Measurements from ENCODE around the gene DNAJC28.

DNAJC28 gene

GRCh38 chr21:33488936-33489335 lies 2.6 kb downstream of the DNAJC28 start:
- WGBS (ENCODE audit: insufficient coverage), result no CpG with 5 or more reads among the region's 4 CpGs
- H3K27me3 ChIP-seq (replicated peaks in 2 of 5; ENCODE audit: control insufficient read depth in 4 of 5, insufficient read depth in 5 of 5, low read length in 4 of 5), result no peaks in the 10 kb centered on the region
- H3K27ac ChIP-seq (ENCODE audit: insufficient read depth in 1 of 2, low read depth in 1 of 2, low read length in 2 of 2, poor library complexity in 1 of 2, severe bottlenecking in 2 of 2), result no peak overlapping the region
- ChIA-PET POLR2A (interaction anchor here (0.5 to 1.0 kb wide), 2 partner anchors 8 to 419 kb away, joined by 3 to 4 read pairs; no protein-coding TSS in a partner anchor), CTCF (interaction anchor here (1.0 kb wide), 1 partner anchor 9 kb away, joined by 5 read pairs; the partner anchor contains the start of gene TMEM50B)
- no peaks in the 10 kb centered on the region for H3K36me3 ChIP-seq (ENCODE audit: control insufficient read depth in 4 of 4, insufficient read depth in 4 of 4, low read length in 3 of 4)
- no peak overlapping the region for H3K4me3 ChIP-seq (ENCODE audit: control insufficient read depth in 1 of 7, extremely low read depth in 1 of 7, insufficient read depth in 4 of 7, low read depth in 2 of 7, low read length in 6 of 7)
- H3K9me3 ChIP-seq (ENCODE audit: control extremely low read depth in 1 of 5, control insufficient read depth in 4 of 5, insufficient read depth in 2 of 5, low read depth in 1 of 5, low read length in 4 of 5), result no peaks in the 10 kb centered on the region
- H3K4me1 ChIP-seq (ENCODE audit: control extremely low read depth in 1 of 4, control insufficient read depth in 4 of 4, insufficient read depth in 4 of 4, low read length in 3 of 4), result peaks cover 2 to 14% (median 9%) of the 10 kb centered on the region in 4 experiments
- no peak for DNase-seq

GRCh38 chr21:33487996-33488395 lies 3.5 kb downstream of the DNAJC28 start:
- Histone ChIP-seq H3K4me3 (ENCODE audit: control insufficient read depth in 1 of 7, extremely low read depth in 1 of 7, insufficient read depth in 4 of 7, low read depth in 2 of 7, low read length in 6 of 7) (no peak overlapping the region), H3K9me3 (ENCODE audit: control extremely low read depth in 1 of 5, control insufficient read depth in 4 of 5, insufficient read depth in 2 of 5, low read depth in 1 of 5, low read length in 4 of 5) (no peaks in the 10 kb centered on the region), H3K4me1 (ENCODE audit: control extremely low read depth in 1 of 4, control insufficient read depth in 4 of 4, insufficient read depth in 4 of 4, low read length in 3 of 4) (peaks cover 2 to 14% (median 9%) of the 10 kb centered on the region in 4 experiments), H3K36me3 (ENCODE audit: control insufficient read depth in 4 of 4, insufficient read depth in 4 of 4, low read length in 3 of 4) (no peaks in the 10 kb centered on the region), H3K27ac (ENCODE audit: insufficient read depth in 1 of 2, low read depth in 1 of 2, low read length in 2 of 2, poor library complexity in 1 of 2, severe bottlenecking in 2 of 2) (no peak overlapping the region), H3K27me3 (replicated peaks in 2 of 5; ENCODE audit: control insufficient read depth in 4 of 5, insufficient read depth in 5 of 5, low read length in 4 of 5) (no peaks in the 10 kb centered on the region)
- CTCF ChIA-PET, result interaction anchor here (0.6 kb wide), 1 partner anchor 31 kb away, joined by 3 read pairs; no protein-coding TSS in a partner anchor
- POLR2A ChIA-PET, result no interaction called here
- 88% methylated on average over 1 of the region's 5 CpGs for WGBS (ENCODE audit: insufficient coverage)
- no peak for DNase-seq

- Histone ChIP-seq H3K9me3 (ENCODE audit: control extremely low read depth in 1 of 5, control insufficient read depth in 4 of 5, insufficient read depth in 2 of 5, low read depth in 1 of 5, low read length in 4 of 5) (no peaks in the 10 kb centered on the region), H3K36me3 (ENCODE audit: control insufficient read depth in 4 of 4, insufficient read depth in 4 of 4, low read length in 3 of 4) (no peaks in the 10 kb centered on the region), H3K27ac (ENCODE audit: insufficient read depth in 1 of 2, low read depth in 1 of 2, low read length in 2 of 2, poor library complexity in 1 of 2, severe bottlenecking in 2 of 2) (no peak overlapping the region), H3K4me1 (ENCODE audit: control extremely low read depth in 1 of 4, control insufficient read depth in 4 of 4, insufficient read depth in 4 of 4, low read length in 3 of 4) (peaks cover 0 to 15% (median 13%) of the 10 kb centered on the region in 4 experiments), H3K27me3 (replicated peaks in 2 of 5; ENCODE audit: control insufficient read depth in 4 of 5, insufficient read depth in 5 of 5, low read length in 4 of 5) (no peaks in the 10 kb centered on the region), H3K4me3 (ENCODE audit: control insufficient read depth in 1 of 7, extremely low read depth in 1 of 7, insufficient read depth in 4 of 7, low read depth in 2 of 7, low read length in 6 of 7) (no peak overlapping the region)
- DNase-seq, result no peak
- POLR2A ChIA-PET, result interaction anchor here (0.6 kb wide), 1 partner anchor 12 kb away, joined by 3 read pairs; no protein-coding TSS in a partner anchor
- CTCF ChIA-PET, result interaction anchor here (2.3 to 3.0 kb wide), 2 partner anchors 10 to 36 kb away, joined by 5 to 13 read pairs; partner anchors contain the start of gene DNAJC28
- WGBS (ENCODE audit: insufficient coverage), result 96% methylated on average over 8 of the region's 9 CpGs
These were observed 10.1 kb downstream of the DNAJC28 start for GRCh38 chr21:33481314-33481943.

GRCh38 chr21:33480481-33481103 lies 10.9 kb downstream of the DNAJC28 start:
- Histone ChIP-seq H3K4me1 (ENCODE audit: control extremely low read depth in 1 of 4, control insufficient read depth in 4 of 4, insufficient read depth in 4 of 4, low read length in 3 of 4) (peaks cover 0 to 15% (median 13%) of the 10 kb centered on the region in 4 experiments), H3K36me3 (ENCODE audit: control insufficient read depth in 4 of 4, insufficient read depth in 4 of 4, low read length in 3 of 4) (no peaks in the 10 kb centered on the region), H3K27ac (ENCODE audit: insufficient read depth in 1 of 2, low read depth in 1 of 2, low read length in 2 of 2, poor library complexity in 1 of 2, severe bottlenecking in 2 of 2) (peak overlapping the region; percentile 87 to 95), H3K27me3 (replicated peaks in 2 of 5; ENCODE audit: control insufficient read depth in 4 of 5, insufficient read depth in 5 of 5, low read length in 4 of 5) (no peaks in the 10 kb centered on the region), H3K4me3 (ENCODE audit: control insufficient read depth in 1 of 7, extremely low read depth in 1 of 7, insufficient read depth in 4 of 7, low read depth in 2 of 7, low read length in 6 of 7) (peak overlapping the region; percentile 53 to 98 (median 91)), H3K9me3 (ENCODE audit: control extremely low read depth in 1 of 5, control insufficient read depth in 4 of 5, insufficient read depth in 2 of 5, low read depth in 1 of 5, low read length in 4 of 5) (no peaks in the 10 kb centered on the region)
- no peak for DNase-seq
- CTCF ChIA-PET, result interaction anchor here (1.0 to 3.0 kb wide), 11 partner anchors 8 to 125 kb away, joined by 3 to 13 read pairs (median 4); partner anchors contain the start of gene DNAJC28
- POLR2A ChIA-PET, result interaction anchor here (0.7 to 2.3 kb wide), 9 partner anchors 8 to 761 kb away, joined by 3 to 26 read pairs (median 4); partner anchors contain the start of genes DNAJC28, DONSON and SON
- WGBS (ENCODE audit: insufficient coverage), result 17% methylated on average over 6 of the region's 17 CpGs

GRCh38 chr21:33479679-33480480 lies 11.6 kb downstream of the DNAJC28 start, which contains the start of gene TMEM50B:
TMEM50B (minus strand) TSS chr21:33479974; CDS start chr21:33468885, 11,089 bp downstream.
- Histone ChIP-seq H3K4me1 (ENCODE audit: control extremely low read depth in 1 of 4, control insufficient read depth in 4 of 4, insufficient read depth in 4 of 4, low read length in 3 of 4) (peaks cover 0 to 15% (median 13%) of the 10 kb centered on the region in 4 experiments), H3K36me3 (ENCODE audit: control insufficient read depth in 4 of 4, insufficient read depth in 4 of 4, low read length in 3 of 4) (no peaks in the 10 kb centered on the region), H3K27me3 (replicated peaks in 2 of 5; ENCODE audit: control insufficient read depth in 4 of 5, insufficient read depth in 5 of 5, low read length in 4 of 5) (no peaks in the 10 kb centered on the region), H3K4me3 (ENCODE audit: control insufficient read depth in 1 of 7, extremely low read depth in 1 of 7, insufficient read depth in 4 of 7, low read depth in 2 of 7, low read length in 6 of 7) (peak within 1 kb of the TSS; percentile 81 to 99 (median 91)), H3K27ac (ENCODE audit: insufficient read depth in 1 of 2, low read depth in 1 of 2, low read length in 2 of 2, poor library complexity in 1 of 2, severe bottlenecking in 2 of 2) (peak within 1 kb of the TSS; percentile 87 to 95), H3K9me3 (ENCODE audit: control extremely low read depth in 1 of 5, control insufficient read depth in 4 of 5, insufficient read depth in 2 of 5, low read depth in 1 of 5, low read length in 4 of 5) (no peaks in the 10 kb centered on the region)
- POLR2A ChIA-PET, result interaction anchor here (0.6 to 2.3 kb wide), 14 partner anchors 9 to 1568 kb away, joined by 3 to 26 read pairs (median 4); partner anchors contain the start of genes DNAJC28, DONSON, IFNAR1 and SON
- 0% methylated on average over 64 of the region's 93 CpGs for WGBS (ENCODE audit: insufficient coverage)
- peak; percentile 97 to 99 (median 99) for DNase-seq
- CTCF ChIA-PET, result interaction anchor here (1.0 to 3.0 kb wide), 11 partner anchors 9 to 125 kb away, joined by 3 to 13 read pairs (median 4); partner anchors contain the start of gene DNAJC28

- WGBS (ENCODE audit: insufficient coverage), result under 1% methylated on average over 59 of the region's 68 CpGs
- no peaks in the 10 kb centered on the region for H3K9me3 ChIP-seq (ENCODE audit: control extremely low read depth in 1 of 5, control insufficient read depth in 4 of 5, insufficient read depth in 2 of 5, low read depth in 1 of 5, low read length in 4 of 5)
- H3K4me3 ChIP-seq (ENCODE audit: control insufficient read depth in 1 of 7, extremely low read depth in 1 of 7, insufficient read depth in 4 of 7, low read depth in 2 of 7, low read length in 6 of 7), result peak overlapping the region; percentile 73 to 99 (median 90)
- POLR2A ChIA-PET, result interaction anchor here (0.6 to 2.3 kb wide), 6 partner anchors 13 to 251 kb away, joined by 3 to 26 read pairs (median 4); partner anchors contain the start of genes DNAJC28, DONSON and IFNAR1
- H3K4me1 ChIP-seq (ENCODE audit: control extremely low read depth in 1 of 4, control insufficient read depth in 4 of 4, insufficient read depth in 4 of 4, low read length in 3 of 4), result peaks cover 0 to 15% (median 13%) of the 10 kb centered on the region in 4 experiments
- H3K36me3 ChIP-seq (ENCODE audit: control insufficient read depth in 4 of 4, insufficient read depth in 4 of 4, low read length in 3 of 4), result no peaks in the 10 kb centered on the region
- peak; percentile 38 to 66 (median 57) for DNase-seq
- H3K27me3 ChIP-seq (replicated peaks in 2 of 5; ENCODE audit: control insufficient read depth in 4 of 5, insufficient read depth in 5 of 5, low read length in 4 of 5), result no peaks in the 10 kb centered on the region
- CTCF ChIA-PET, result interaction anchor here (1.3 to 3.0 kb wide), 6 partner anchors 10 to 126 kb away, joined by 3 to 13 read pairs (median 5); partner anchors contain the start of gene DNAJC28
- H3K27ac ChIP-seq (ENCODE audit: insufficient read depth in 1 of 2, low read depth in 1 of 2, low read length in 2 of 2, poor library complexity in 1 of 2, severe bottlenecking in 2 of 2), result peak overlapping the region; percentile 85 to 95
These were observed 12.4 kb downstream of the DNAJC28 start for GRCh38 chr21:33478935-33479678.

All from common myeloid progenitor, CD34-positive (primary cell).